ENCODE results near the gene TANGO6.

DNA sequence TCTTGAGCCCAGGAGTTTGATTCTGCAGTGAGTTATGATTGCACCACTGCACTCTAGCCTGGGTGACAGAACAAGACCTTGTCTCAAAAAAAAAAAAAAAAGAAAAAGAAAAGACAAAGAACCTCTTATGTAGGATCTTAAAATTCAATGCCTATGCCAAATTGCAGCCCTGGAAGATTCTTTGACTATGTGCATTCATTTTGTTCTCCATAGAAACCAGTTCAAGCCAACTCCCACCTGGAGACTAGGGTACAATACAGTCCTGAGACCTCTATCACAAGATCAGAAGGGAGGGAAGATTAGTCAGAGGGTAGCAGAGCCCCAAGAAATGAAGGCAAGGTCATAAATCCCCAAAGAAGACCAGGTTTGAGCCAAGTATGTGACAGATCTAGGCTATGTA is 171.5 kb downstream of the TANGO6 start:
- TF ChIP-seq, protein P1, sequence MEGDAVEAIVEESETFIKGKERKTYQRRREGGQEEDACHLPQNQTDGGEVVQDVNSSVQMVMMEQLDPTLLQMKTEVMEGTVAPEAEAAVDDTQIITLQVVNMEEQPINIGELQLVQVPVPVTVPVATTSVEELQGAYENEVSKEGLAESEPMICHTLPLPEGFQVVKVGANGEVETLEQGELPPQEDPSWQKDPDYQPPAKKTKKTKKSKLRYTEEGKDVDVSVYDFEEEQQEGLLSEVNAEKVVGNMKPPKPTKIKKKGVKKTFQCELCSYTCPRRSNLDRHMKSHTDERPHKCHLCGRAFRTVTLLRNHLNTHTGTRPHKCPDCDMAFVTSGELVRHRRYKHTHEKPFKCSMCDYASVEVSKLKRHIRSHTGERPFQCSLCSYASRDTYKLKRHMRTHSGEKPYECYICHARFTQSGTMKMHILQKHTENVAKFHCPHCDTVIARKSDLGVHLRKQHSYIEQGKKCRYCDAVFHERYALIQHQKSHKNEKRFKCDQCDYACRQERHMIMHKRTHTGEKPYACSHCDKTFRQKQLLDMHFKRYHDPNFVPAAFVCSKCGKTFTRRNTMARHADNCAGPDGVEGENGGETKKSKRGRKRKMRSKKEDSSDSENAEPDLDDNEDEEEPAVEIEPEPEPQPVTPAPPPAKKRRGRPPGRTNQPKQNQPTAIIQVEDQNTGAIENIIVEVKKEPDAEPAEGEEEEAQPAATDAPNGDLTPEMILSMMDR (IDR thresholded peaks at IDR 0.05), result no peak
- TF ChIP-seq POLR2A (IDR thresholded peaks at IDR 0.05), result no peak
